ENCODE data around the gene GNB2.
"Not testable (repeated sequence)": the region's sequence is repeated elsewhere in the genome, so short reads cannot be mapped to it uniquely, and the experiment has no call there.

The GNB2 gene

DNA sequence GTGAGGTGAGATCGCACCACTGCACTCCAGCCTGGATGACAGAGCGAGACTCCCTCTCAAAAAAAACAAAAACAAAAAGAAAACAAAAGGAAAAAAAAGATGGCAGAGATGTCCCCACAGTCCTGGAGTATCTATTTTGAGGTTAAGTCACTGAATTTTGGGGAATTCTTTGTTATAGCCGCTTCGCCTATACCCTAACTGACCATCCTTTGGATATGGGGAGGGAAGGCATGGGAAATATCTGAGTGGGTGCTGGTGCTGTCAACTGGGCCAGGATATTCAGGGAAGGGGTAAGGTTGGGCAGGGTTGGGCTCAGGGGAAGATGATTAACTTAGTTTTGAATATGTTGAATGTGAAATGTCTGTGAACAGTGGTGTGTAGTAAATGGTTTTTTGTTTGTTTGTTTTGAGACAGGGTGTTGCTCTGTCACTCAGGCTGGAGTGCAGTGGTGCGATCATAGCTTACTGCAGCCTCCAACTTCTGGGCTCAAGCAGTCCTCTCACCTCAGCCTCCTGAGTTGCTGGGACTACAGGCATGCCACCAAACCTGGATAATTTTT is 8.3 kb upstream of the GNB2 start:
- no peak for DNase-seq

DNA sequence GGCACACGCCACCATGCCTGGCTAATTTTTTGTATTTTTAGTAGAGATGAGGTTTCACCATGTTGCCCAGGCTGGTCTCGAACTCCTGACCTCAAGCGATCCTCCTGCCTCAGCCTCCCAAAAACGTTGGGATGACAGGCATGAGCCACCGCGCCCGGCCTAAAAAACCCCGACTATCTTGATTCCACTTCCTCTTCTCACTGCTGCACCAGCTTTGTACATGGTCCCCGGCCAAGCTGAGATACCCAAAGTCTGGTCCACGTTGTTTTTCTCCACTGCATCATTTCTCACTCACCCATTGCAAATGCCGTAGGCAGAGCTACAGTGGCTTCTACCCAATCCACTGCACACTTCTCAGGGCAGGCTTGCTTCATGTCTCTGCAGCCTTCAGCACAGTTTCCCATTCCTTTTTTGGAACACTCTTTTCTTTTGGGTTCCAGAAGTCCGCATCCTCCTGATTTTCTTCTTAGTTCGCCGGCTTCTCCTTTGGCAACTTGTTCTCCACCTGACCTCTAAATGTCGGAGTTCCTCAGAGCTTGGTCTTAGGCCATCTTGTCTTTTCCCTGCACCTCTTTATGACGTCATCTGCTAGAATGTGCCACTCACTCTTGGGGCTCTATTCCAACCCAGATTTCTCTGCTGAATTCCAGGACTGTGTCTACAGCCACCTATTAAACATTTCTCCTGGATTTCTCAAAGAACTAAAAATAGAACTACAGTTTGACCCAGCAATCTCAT is 6.0 kb upstream of the GNB2 start:
- DNase-seq = no peak

DNA sequence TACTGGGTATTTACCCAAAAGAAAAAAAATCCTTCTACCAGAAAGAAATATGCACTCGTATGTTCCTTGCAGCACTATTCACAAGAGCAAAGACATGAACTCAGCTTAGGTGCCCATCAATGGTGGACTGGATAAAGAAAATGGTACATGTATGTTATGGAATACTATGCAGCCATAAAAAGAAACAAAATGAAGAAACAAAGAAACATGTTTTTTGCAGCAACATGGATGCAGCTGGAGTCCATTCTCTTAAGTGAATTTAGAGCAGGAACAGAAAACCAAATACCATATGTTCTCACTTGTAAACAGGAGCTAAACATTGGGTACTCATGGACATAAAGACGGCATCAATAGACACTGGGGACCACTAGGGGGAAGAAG is 5.5 kb upstream of the GNB2 start:
- DNase-seq = no peak

DNA sequence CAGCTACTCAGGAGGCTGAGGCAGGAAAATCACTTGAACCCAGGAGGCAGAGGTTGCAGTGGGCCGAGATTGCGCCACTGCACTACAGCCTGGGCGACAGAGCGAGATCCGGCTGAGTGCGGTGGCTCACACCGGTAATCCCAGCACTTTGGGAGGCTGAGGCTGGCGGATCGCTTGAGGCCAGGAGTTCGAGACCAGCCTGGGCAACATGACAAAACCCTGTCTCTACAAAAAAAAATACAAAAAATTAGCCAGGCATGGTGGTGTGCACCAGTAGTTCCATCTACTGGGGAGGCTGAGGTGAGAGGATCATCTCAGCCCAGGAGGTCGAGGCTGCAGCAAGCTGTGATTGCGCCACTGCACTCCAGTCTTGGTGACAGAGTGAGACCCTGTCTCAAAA is 4.4 kb upstream of the GNB2 start:
- DNase-seq = not testable (repeated sequence)

DNA sequence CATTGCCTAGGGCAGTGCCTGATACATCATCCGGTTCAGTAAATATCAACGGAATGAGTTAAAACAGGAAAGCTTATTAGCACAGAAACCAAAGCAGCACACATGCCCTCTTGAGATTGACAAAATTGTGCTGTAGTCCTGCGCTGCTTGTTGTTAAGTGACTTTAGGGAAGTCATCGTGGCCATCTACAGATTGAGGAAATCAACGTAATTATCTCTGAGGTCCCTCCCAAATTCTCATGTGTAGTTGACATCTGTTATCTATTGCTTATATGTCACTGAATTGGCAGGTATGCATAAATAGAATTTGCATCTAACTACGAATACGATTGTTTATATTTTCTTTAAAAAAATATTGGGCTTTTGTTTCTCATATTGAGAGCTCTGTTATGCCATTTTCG is 3.5 kb upstream of the GNB2 start:
- DNase-seq = no peak

DNA sequence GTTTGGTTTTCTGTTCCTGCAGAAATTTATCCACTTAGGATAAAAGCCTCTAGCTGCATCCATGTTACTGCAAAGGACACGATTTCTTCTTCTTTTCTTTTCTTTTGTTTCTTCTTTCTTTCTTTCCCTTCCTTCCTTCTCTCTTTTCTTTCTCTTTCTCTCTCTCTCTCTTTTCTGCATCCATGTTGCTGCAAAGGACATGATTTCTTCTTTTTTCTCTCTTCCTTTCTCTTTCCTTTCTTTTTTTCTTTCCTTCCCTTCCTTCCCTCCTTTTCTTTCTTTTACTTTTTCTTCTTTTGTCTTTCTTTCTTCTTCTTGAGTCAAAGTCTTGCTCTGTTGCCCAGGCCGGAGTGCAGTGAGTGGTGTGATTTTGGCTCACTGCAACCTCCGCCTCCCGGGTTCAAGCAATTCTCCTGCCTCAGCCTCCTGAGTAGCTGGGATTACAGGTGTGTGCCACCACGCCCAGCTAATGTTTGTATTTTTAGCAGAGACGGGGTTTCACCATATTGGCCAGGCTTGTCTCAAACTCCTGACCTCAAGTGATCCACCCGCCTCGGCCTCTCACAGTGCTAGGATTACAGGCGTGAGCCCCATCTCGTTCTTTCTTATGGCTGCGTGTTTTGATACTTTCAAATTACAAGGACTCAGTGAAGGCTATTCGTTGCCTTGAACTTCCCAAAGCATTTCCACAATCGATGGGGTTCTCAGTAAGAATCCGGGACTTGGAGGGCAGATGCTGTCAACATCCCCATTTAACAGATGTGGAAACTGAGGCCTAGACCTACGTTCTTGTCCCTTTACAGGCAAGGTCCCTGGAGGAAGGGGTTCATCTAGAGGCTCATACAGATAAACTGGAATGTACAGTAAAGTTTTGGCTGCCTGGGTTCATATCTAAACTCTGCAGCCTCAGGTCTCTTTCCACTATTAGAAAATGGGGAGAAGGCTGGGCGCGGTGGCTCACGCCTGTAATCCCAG is 1.9 kb upstream of the GNB2 start:
- no peak for DNase-seq

DNA sequence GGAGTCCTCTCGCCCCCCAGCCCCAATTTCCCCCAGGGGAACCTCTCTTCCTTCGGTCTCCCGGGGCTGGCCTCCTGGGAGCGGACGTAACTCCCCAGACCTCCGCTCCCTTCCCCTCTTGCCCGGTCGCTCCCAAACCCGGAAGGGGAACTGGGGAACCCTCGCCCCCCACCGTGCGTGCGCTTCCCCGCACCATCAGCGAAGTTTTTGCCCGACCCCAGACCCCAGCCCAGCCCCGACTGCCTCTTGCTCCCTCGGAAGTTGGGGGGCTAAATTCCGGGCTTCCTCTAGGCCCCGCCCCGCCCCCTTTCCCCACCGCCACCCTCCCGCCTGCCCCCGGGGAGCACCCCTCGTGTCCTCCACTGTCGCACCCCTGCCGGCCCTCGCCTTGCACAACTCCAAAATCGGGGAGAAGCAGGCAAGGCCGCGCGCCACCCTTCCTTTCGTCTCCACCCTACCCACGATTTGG is 436 bp downstream of the GNB2 start:
- peak; percentile 41 for DNase-seq

DNA sequence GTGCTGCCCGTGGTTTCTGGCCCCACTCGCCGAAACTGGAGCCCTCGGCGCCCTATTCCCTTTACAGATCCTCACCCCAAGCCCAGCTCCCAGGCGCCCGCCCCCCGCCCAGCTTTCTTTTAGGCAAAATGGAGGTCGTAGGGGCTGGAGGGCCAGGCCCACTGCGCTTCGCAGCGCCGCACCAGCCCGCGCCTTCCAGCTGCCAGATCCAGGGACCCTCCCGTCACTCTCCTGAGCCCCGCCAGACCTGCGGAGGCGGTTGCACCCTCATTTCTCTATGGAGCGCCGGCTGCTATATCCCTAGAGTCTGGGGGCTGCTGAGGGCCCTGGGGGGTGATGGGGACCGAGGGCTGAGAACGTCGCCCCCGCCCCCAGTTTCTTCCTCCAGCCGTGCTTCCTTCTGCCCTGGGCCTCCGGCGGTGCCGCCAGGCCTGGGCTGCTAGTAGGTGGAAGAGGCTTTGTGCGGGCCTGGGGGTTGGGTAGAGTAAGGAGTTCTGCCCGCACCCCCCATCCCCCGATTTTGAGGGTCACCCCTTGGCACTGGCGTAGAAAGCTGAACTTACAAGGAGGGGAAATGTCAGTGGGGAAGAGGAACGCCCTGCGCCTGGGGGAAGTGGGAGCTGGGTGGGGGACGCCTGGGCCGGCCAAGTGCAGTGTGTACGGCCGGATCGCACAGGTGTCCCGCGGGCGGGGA is 1.0 kb downstream of the GNB2 start:
- DNase-seq = no peak

DNA sequence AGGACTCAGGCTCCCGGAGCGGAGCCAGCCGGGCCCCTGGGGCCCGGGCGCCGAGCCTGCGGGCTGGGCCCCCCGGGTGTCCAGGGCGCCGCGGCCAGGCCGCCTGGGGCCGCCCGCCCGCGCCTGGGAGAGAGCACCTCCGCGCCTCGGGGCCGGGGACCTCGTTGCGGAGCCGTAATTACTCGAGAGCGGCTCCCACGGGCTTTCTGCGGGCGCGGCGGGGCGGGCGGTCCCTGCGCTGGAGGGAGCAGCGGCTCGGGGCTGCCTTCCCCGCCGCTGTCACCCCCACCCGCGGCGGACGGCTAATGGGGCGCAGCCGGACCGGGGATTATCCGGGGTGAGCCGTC is 1.5 kb downstream of the GNB2 start:
- no peak for DNase-seq

DNA sequence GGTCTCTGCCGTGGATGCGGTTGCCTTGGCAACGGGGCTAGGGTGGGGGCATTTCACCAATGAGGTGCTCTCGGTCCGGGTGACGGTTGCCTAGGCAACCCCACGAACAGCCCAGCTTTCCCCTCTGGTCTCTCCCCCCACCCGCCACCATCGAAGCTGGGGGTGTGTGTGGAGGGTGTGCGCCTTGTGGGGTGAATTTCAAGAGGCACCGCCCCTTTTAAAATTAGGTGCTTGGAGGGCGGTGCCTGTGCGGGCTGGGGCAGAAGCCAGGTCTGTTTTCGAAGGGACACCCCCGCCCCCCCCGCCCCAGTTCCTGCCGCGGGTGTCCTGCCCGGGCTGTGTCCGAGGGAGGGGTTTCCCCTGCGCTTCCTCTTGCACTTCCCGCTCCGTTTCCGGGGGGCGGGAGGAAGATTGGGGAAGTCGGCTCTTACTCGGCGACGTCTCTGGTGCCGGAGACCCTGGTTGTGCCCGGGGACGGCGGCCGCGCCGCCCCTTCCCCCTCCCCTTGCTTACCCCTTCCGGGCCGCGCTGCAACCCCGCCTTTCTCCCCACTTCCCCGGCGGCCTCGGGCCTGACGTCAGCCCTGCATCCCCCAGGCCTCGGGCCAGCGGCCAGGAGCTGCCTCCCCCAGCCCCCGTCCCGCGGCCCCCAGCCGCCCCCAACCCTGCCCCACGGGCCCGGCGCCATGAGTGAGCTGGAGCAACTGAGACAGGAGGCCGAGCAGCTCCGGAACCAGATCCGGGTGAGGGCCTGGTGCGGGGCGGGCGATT is 2.2 kb downstream of the GNB2 start:
- DNase-seq = peak; percentile 98

DNA sequence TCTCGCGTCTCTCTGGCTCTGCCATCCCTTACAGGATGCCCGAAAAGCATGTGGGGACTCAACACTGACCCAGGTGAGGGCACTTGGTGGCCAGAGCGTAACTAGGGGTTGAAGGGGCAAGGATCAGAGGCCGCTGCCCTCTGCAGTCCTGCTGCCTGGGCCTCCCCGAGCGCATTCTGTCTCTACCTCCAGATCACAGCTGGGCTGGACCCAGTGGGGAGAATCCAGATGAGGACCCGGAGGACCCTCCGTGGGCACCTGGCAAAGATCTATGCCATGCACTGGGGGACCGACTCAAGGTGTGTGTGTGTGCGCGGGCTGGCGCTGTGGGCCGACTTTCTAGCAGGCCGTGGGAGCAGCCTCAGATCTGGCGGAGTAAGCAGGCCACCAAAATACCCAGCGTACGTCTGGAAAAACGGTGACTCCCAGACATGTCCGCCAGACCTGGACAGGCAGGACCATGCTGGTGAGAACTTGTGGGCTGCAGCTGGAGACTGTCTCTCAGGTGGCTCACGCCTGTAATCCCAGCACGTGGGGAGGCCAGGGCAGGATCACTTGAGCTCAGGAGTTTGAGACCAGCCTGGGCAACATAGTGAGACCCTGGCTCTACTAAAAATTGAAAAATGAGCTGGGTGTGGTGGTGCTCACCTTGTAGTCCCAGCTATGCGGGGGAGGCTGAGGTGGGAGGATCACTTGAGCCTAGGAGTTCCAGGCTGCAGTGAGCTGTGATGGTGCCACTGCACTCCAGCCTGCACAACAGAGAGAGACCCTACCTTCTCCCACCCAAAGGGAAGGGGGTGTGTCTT is 3.2 kb downstream of the GNB2 start:
- no peak for DNase-seq

DNA sequence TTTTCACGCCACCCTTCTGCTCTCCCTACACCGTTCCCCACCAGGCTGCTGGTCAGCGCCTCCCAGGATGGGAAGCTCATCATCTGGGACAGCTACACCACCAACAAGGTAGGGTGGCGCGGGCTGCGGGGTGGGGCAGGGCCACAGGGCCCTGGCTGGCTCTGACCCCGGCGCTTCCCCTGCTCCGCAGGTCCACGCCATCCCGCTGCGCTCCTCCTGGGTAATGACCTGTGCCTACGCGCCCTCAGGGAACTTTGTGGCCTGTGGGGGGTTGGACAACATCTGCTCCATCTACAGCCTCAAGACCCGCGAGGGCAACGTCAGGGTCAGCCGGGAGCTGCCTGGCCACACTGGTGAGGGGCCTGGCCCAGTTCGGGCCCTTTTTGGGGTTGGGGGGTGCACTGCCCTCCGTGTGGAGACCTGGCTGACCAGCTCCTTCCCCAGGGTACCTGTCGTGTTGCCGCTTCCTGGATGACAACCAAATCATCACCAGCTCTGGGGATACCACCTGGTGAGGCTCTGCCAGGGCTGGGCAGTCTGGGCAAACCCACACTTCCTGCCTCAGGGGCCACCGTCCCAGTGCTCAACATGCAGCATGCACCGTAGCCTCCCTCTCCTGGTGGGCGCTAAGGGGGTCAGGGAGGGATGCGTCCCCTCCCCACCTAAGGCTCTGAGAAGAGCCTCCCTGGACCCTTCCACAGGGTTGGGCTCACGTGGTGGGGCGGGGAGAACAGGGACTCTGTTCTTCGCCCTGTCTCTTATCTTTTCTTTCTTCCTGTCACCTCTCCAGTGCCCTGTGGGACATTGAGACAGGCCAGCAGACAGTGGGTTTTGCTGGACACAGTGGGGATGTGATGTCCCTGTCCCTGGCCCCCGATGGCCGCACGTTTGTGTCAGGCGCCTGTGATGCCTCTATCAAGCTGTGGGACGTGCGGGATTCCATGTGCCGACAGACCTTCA is 4.0 kb downstream of the GNB2 start:
- DNase-seq = no peak

DNA sequence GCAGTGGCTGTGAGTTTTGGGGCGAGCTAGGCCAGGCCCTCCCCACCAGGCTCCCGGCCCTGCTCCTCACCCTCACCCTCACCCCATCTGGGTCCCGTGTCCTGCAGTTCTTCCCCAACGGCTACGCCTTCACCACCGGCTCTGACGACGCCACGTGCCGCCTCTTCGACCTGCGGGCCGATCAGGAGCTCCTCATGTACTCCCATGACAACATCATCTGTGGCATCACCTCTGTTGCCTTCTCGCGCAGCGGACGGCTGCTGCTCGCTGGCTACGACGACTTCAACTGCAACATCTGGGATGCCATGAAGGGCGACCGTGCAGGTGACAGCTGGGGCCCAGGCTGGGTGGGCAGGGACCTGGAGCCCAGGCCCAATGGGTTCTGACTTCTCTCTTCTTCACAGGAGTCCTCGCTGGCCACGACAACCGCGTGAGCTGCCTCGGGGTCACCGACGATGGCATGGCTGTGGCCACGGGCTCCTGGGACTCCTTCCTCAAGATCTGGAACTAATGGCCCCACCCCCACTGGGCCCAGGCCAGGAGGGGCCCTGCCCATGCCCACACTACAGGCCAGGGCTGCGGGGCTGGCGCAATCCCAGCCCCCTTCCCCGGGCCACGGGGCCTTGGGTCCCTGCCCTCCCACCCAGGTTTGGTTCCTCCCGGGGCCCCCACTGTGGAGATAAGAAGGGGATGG is 4.9 kb downstream of the GNB2 start:
- DNase-seq = no peak

DNA sequence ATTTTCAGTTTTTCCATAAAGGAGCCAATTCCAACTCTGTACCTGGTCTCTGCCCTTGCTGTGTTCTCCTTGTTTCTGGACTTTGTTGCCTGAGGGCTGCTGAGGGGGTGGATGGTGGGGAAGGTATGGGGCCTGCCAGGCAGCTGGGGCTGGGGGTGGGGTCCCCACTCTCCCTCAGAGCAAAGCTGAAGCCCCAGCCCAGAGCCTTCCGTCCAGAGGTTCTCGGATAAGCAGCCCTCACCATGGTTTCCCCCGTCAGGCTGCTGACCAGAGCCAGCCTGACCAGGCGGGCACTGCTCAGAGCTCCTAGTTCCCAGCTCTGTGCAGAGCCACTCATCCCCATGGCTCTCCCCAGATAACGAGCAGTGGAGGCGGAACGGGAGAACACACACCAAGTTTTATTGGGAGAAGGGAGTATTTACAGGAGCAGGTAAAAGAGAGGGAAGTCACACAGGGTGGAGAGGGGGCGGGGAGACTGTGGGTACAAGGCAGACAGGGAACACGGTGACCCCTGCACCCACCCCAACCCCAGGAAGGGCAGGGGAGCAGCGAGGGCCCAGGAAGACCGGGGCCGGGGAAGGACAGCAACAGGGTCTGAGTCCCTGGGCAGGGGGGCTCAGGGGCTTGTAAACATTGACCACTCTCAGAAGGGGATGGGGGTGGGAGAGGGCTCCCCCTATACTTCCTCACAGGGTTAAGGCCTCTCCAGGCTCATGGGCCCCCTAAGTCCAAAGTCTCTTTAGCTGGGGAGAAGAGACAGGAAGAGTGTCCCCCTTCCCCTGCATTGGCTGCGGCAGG is 5.8 kb downstream of the GNB2 start:
- DNase-seq = no peak

DNA sequence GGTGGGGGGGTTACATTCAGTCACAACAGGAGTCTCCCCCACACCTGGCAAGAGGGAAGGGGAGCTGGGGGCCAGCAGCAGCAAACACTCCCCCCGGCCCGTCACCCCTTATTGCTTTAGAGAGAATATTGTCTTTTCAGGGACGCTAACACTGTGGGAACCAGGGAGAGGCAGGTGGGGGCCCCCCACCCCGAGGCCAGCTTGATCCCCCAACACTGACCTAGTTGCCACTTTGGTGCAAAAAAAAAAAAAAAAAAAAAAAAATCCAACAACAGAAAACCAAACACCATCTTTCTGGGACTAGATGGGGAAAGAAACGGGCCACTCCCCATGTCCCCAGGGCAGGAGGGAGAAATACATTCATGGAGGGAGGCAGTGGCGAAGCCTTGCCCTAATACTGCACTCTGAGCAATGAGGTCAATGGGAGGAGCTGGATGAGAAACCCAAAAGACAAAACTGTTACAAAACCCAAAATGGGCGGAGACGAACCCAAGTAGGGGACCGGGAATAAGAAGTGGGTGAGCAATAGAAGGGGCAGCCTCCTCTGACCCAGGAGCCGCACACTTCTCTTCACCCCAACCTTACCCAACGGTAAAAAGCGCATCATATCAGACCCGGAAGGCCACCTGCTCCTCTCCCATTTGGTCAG is 6.5 kb downstream of the GNB2 start:
- DNase-seq = no peak

DNA sequence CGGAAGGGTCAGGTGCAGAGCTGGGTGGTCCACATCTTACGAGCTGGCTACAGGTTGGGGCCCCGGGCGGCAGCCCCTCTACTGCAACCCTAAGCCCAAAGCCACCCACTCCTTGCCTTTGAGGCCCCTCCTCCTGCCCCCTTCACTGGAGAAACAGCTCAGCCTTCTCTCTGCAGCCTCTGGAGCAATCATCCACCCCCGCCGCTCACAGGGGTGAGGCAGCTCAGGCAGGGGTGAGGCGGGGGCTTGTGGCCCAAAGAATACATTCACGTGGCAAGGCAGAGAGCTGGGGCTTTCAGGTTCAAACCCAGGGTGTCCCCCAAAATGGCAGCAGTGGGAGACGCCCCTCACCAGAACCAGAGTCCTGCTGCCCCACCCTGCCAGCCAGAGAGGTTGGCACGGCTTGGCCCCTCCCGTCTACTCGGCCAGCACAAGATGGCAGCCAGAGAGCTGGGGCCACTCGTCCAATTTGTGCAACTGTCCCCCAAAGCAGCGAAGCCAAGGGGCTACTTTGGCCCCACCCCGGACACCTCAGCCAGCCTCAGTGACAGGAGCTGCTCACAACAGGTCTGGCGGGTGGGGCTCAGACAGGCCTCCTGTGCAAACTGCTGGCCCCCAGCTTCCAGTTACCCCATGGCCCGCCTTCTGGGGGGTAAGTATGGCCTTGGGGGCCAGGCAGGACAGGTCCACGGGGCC is 7.2 kb downstream of the GNB2 start:
- DNase-seq = no peak

DNA sequence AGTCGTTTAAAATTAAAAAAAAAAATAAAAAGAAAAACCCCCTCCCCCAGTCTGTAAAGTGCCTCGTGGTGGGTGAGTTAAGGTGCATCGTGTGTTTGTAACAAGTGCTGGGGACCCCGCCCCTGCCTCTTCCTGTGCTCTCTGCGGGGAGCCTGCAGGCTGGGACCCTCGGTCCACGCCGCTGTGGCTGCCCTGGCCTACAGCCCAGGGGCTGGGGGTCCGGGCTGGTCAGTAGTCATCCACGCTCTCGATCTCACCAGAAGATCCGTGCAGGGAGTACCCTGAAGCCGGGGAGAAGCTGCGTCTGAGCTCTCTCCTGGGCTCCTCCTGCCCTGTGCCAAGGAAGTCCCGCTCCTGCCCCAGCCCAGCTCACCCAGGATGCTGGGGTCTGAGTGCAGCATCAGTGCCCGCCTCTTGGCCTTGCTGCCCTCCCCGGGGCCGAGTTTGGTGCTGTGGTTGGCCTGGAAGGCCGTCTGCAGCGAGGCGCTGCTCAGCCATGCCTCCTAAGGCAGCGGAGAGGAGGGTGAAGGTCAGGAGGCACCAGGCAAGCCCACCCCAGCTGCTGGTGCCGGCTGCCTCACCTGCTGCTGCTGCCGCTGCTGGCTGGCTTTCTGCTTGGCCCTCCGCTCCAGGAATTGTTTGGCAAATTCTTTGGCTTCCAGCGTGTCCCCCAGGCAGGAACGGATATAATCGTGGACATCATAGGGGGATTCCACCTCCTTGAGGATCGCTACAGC is 8.1 kb downstream of the GNB2 start:
- DNase-seq = no peak
